Middle frontal gyrus (tissue), 1 donor: Measurements from ENCODE around the gene MCEMP1.

Experiments
- DNase-seq: peaks from one replicate; pipeline ENCODE4 v3.0.0-alpha.2; 2015; ENCODE audit warnings: low spot score; ENCODE audit errors: extremely low spot score

The MCEMP1 gene

GRCh38 chr19:7697721-7698287 is 20.9 kb downstream of the MCEMP1 start:
- DNase-seq: no peak

DNA sequence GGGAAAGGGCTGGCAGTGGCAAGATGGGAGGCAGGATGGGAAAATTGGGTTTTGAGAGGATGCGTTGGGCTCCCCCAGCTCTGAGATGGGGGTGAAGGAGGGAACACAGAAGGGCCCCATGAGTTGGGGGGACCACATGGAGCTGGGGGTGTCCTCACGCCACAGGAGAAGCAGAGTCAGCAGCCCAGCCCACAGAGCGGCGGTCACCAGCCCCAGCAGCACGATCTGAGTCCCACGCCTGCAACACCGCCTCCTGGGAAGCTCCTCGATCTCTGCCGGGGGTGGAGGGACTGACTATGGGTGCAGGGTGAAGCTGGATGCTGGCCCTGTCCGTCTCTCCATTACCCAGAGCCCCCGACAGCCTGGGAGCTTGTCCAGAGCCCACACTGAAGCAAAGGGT is 21.7 kb downstream of the MCEMP1 start:
- no peak for DNase-seq

- DNase-seq: no peak
These were observed 22.1 kb downstream of the MCEMP1 start for GRCh38 chr19:7699003-7699402.

GRCh38 chr19:7699417-7700401 is 22.8 kb downstream of the MCEMP1 start:
- DNase-seq: no peak

GRCh38 chr19:7701049-7701653 is 24.3 kb downstream of the MCEMP1 start:
- DNase-seq: no peak

- no peak for DNase-seq
These were observed 25.0 kb downstream of the MCEMP1 start, which contains the start of gene FCER2 for GRCh38 chr19:7701654-7702457. Gene FCER2, minus strand, starts transcription at chr19:7702131. Its CDS starts 2,371 bp downstream, at chr19:7699760.

GRCh38 chr19:7703332-7703731 is 26.4 kb downstream of the MCEMP1 start:
- DNase-seq: no peak

DNA sequence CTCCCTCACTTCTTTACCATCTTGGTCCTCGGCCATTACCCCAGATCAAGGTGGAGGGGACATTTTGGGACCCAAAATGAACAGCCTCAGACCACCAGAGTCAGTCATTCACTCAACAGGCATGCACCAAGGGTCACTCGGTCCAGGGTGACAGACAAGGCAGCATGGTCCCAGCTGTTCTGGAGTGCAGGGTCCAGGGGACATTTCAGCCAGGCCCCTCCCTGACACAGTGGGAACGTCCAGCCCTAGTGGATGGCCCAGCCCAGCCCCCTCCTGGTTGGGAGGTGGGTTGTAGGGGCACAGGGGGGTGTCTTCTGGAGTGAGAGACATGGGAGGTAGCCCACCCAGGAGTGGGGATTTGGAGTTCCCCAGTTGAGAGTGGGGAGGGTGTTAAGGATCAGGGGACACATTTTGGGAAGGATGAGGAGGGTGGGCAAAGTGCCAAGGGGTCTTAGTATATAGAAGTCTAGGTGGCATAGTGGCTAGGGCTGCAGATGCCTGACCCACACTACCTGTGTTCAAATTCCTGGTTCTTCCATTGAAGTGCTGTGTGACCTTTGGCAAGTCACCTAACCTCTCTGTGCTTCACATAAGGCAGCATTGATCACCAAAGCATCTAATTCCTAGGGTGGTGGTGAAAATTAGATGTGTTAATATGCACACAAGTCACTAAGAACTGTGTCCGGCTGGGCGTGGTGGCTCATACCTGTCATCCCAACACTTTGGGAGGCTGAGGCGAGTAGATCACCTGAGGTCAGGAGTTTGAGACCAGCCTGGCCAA is 27.6 kb downstream of the MCEMP1 start:
- no peak for DNase-seq

- no peak for DNase-seq
These were observed 28.7 kb downstream of the MCEMP1 start for GRCh38 chr19:7705387-7706187.

DNA sequence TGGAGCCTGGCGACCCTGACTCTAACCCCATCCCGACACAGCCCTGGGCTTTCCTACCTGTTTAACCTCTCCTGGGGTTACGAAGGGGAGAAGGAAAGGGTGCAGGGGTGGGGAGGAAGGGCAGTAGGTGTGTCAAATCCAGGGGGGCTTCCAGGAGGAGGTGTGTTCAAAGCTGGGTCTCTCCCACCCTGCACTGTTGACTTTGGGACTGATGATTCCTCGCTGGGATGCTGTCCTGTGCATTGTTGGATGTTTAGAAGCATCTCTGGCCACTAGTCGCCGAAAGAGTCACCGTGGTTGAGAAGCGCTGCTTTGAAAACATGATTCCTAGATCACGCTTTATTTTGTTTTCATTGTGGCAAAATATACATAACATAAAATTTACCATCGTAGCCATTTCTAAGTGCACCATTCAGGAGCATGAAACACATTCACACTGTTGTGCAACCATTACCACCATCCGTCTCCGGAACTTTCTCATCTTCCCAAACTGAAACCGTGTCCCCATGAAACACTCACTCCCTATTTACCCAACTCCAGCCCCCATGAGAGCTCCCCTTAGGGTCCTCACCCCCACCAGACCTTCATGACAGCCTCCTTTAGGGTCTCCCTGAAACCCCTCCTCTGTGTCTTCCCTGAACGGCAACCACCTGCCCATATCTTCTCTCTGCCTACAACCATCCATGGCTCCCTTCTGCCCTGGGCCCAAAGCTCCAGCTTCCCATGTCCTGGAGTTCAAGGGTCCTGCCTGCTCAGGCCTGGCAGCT is 29.5 kb downstream of the MCEMP1 start:
- DNase-seq: no peak

- DNase-seq: no peak
These were observed 30.1 kb downstream of the MCEMP1 start for GRCh38 chr19:7706955-7707456.

DNA sequence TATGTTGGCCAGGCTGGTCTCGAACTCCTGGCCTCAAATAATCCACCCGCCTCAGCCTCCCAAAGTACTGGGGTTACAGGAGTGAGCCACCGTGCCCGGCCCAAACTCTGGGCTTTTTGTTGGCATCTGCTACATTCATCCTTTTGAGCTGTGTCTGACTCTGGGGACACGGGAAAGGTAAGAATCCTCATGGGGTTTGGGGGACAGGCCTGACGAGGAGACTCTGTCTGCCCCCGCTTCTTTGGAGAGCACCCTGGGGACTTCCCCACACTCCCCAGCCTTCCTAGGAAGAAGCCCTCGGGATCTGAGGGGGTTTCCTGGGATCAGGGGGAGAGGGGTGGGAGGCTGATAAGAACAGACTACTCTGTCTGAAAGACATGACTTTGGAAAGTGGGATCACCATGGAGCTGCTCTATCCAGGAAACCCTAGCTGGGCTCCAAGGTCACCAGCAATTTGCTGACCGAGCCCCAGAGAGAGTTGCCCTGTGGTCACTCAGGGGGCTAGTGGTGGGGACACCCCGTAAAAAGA is 33.1 kb downstream of the MCEMP1 start:
- no peak for DNase-seq

GRCh38 chr19:7710616-7711015 is 33.7 kb downstream of the MCEMP1 start:
- DNase-seq: no peak

DNA sequence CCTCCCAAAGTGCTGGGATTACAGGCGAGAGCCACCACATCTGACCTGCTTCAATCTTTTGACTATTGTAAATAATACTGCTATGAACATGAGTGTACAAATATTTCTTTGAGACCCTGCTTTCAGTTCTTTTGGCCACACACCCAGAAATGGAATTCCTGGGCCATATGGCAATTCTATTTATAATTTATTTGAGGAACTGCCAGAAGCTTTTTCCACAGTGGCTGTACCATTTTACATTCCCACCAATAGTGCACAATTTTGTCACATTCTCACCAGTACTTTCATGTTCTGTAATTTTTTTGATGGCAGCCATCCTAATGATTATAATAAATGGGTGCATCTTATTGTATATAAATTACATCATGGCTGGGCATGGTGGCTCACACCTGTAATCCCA is 38.8 kb downstream of the MCEMP1 start:
- no peak for DNase-seq

DNA sequence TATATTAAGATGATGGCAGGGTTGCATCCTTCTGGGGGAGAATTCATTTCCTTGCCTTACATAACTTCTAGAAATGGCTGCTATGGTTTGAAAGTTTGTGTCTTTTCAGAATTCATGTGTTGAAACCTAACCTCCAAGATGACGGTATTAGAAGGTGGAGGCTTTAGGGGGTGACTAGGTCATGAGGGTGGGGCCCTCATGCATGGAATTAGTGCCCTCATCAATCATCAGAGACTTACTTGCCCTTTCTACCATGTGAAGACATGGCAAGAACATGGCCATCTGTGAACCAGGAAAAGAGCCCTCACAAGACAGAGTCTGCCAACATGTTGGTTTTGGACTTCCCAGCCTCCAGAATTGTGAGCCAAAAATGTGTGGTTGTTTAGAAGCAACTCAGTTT is 39.9 kb downstream of the MCEMP1 start:
- no peak for DNase-seq

GRCh38 chr19:7718668-7719067 is 41.8 kb downstream of the MCEMP1 start:
- no peak for DNase-seq

DNA sequence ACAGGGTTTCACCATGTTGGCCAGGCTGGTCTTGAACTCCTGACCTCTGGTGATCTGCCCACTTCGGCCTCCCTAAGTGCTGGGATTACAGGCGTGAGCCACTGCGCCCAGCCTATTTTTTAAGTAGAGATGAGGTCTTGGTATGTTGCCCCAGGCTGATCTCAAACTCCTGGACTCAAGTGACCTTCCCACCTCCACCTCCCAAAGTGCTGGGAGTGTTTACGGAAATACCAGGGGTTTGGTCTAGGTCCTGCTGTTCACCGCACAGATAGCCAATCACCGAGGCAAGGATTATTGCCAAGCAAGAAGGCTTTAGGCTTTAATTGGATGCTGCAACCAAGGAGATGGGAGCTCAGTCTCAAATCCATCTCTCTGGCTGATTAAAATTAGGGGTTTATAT is 43.5 kb downstream of the MCEMP1 start:
- DNase-seq: no peak

GRCh38 chr19:7722231-7722651 is 45.4 kb downstream of the MCEMP1 start:
- no peak for DNase-seq

- DNase-seq: no peak
These were observed 48.9 kb downstream of the MCEMP1 start for GRCh38 chr19:7725791-7726190.
